GM12891 (cell line): Measurements from ENCODE around the gene SCFD2.

Experiments used
- DNase-seq: peaks from one replicate; pipeline ENCODE4 v3.0.0; 2011; ENCODE audit warnings: low spot score; ENCODE audit not compliant: insufficient read length
- FAIRE-seq: peaks from 2 replicates; lab custom pipeline; 2011; peaks lifted over from hg19 to GRCh38; lab: Jason Lieb, UNC
- PAX5 ChIP-seq: IDR thresholded peaks from 2 replicates; pipeline ENCODE4 v1.6.1; 2011; ENCODE audit warnings: low read length, moderate library complexity, mild to moderate bottlenecking; ENCODE audit not compliant: insufficient read depth, severe bottlenecking
- POLR2A ChIP-seq: IDR thresholded peaks from 2 replicates; pipeline ENCODE4 v1.6.1; 2011; ENCODE audit warnings: low read depth, low read length, control low read depth
- POLR2AphosphoS5 ChIP-seq: IDR thresholded peaks from 2 replicates; pipeline ENCODE4 v1.6.1; 2011; ENCODE audit warnings: low read depth, low read length, control low read depth
- POU2F2 ChIP-seq: IDR thresholded peaks from 2 replicates; pipeline ENCODE4 v1.6.1; 2011; ENCODE audit warnings: low read depth, mild to moderate bottlenecking, control low read depth, low read length, moderate library complexity
- SPI1 ChIP-seq: IDR thresholded peaks from 2 replicates; pipeline ENCODE4 v1.6.1; 2011; ENCODE audit warnings: low read depth, low read length, control low read depth
- TAF1 ChIP-seq: IDR thresholded peaks from 2 replicates; pipeline ENCODE4 v1.6.1; 2011; ENCODE audit warnings: low read depth, low read length, control low read depth

SCFD2 gene

DNA sequence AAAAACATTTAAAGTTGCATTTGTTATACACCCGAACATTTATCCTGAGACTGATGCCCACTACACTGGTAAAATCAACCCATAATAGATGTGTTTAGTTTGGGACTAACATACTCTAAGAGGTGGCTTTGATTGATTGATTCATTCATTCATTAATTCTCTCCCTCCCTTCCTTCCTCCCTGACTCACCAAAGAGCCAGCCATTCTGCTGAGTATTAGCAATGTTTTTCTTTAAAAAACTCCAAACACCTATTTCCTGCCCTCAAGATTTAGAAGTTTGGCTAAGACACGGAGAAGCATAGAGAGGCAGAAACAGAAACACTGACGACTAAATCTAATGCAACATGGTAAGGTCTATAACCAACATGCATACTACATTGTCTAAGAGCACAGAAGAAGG is 414.8 kb downstream of the SCFD2 start:
- TF ChIP-seq SPI1 (no peak), PAX5 (no peak), POLR2AphosphoS5 (no peak), TAF1 (no peak), POU2F2 (no peak)
- no peak for DNase-seq
- FAIRE-seq = no peak

DNA sequence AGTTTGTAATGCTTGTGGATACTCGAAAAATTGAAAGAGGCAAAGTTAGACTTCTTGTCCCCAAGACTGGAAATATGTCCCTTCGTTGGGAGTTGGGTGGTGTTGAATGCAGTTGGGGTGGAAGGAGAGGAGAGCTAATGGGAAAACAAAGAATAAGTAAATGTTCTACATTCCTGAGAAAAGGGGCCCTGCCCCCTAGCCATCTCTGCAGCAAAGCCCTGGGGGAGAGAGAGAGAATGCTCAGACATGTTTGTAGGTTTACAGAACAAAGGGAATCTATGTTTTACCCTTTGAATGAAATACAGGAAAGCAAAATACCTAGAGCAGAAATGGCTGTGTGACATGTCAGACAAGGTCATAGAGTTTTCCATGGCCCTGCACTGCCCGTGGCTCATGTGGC is 415.6 kb downstream of the SCFD2 start:
- TF ChIP-seq SPI1 (no peak), TAF1 (no peak), PAX5 (no peak), POU2F2 (no peak), POLR2A (no peak), POLR2AphosphoS5 (no peak)

DNA sequence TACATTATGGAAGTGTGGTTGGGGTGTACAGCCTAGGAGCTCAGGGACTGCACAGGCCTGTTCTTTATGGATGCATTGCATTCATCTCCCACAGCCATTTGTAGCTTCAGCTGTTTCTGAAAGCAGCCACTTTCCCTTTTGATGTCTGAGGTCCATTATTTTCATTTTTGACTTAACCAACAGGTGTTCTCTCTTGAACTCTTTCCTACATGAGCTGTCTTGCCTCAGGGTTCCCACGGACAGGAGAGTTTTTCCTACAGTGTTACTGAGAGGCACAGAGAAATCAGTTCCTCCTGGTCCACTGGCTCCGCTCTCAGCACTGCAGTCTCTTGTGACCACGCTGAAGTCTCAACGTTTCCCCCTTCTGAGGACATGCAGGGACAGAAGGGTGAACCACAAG is 416.5 kb downstream of the SCFD2 start:
- no peak for DNase-seq
- no peak for FAIRE-seq
- TF ChIP-seq POLR2AphosphoS5 (no peak), POLR2A (no peak), POU2F2 (no peak), TAF1 (no peak), PAX5 (no peak), SPI1 (no peak)

More for the DNA sequence above, 415.6 kb downstream of the SCFD2 start:
- DNase-seq = no peak
- no peak for FAIRE-seq

DNA sequence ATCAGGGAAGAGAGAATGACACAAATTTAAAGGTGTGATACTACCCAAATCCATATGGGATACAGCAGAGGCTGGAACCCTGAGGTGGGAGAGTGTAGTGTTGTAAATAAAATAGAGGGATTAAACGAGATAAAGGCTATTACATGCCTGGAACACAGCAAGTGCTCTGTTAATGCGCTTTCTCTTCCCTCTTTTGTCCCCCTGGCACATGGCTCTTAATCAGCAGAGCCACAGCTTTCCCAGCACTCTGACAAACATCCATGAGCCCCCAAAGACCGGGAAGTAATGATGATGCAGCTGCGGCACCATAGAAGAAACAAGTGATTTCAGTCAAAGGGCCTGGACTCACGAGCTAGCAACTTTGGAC is 417.8 kb downstream of the SCFD2 start:
- DNase-seq = no peak
- TF ChIP-seq TAF1 = no peak
- no peak for TF ChIP-seq SPI1
- TF ChIP-seq POLR2AphosphoS5 = no peak
- no peak for TF ChIP-seq POU2F2
- TF ChIP-seq POLR2A = no peak
- TF ChIP-seq PAX5 = no peak
- FAIRE-seq = no peak

DNA sequence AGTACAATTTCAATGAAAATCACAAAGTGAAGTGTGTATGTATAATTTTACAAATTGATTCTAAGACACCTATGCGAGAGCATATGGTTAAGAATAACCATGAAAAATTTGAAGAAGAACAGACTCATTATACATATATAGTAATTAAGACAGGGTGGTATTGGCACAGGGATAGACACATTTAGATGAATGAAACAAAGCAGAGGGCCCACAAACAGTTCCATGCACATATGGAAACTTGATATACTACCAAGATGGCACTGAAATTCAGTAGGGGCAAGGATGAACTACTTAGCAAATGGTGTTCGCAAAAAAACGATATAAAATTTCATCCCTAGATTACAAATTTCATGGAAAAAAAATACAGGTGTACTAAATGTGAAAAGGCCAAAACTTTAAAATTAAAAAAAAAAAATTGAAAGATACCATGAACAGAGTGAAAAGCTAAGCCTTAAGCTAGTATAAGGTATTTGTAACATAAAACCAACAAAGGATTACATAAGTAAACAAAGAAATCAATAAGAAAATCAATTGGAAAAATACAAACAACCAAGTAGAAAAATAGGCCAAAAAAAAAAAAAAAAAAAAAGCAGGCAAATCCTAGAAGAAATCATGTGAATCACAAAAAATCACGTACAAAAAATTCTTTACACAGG is 418.3 kb downstream of the SCFD2 start:
- TF ChIP-seq PAX5 (no peak), SPI1 (no peak), POLR2AphosphoS5 (no peak), POU2F2 (no peak), TAF1 (no peak), POLR2A (no peak)
- DNase-seq = no peak
- FAIRE-seq = no peak

DNA sequence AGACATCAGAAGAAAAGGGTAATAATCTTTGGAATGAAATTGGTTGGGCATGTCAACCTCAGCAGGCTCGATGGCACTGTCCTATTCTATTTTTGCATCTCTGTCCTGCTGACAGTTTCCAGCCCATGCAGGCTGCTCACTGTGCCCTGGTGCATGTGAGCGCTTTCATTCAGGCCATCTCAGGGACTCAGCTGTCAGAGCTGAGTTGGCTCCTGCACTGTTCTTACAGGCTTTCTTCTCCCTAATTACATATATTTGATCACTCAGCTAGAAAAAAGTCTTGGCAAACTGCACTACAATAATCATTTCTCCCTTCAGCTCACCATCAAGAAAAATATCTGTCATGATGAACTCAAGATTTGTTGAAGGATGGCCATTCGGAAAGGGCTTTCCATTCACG is 419.0 kb downstream of the SCFD2 start:
- FAIRE-seq (no peak), DNase-seq (no peak)
- no peak for TF ChIP-seq SPI1
- TF ChIP-seq PAX5 = no peak
- TF ChIP-seq POLR2A = no peak
- TF ChIP-seq POU2F2 = no peak

DNA sequence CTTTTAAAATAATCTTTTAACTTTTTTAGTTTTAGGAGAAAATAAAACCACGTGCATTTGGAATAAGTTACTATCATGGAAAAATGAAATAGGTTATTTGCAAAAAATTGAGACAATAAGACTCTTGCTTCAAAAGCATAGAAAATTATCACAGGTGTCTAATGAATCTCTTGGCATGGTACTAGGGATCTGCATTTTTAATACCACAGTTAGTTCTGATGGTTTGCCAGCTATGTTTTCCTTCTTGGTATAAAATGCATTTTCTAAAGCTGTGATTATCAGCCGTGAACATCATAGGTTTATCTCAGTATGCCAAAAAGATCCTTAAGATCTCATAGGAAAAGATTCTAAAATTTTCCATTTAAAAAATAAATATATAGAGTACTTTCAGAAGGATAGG is 419.9 kb downstream of the SCFD2 start:
- no peak for FAIRE-seq
- DNase-seq = no peak
- no peak for TF ChIP-seq POLR2AphosphoS5

DNA sequence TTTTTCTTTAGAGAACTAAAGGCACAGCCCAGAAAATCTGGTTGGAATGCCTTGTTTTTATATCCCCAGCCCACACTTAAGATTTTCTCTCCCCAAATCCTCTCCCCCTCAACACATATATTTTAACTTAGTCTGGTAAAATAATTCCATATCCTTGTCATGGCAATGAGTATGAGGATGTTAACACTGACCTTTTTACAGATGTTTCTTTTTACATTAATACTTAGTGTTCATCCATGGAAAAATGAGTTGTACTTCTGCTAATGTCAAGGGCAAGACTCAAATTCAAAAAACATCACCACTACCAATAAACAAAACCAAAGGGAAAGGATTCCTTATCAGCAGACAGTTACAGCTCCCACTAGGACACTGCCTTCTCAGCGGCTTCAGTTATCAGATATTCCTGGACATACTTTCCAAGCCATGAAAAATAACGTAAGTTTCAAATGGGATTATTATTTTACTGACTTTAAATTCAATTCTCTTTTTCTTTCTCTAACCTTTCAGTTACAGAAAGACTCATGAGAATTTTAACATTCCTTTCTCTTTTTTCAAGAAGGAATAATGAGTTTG is 420.4 kb downstream of the SCFD2 start:
- FAIRE-seq (no peak), DNase-seq (no peak)
- TF ChIP-seq POLR2AphosphoS5 (no peak), TAF1 (no peak), SPI1 (no peak), POU2F2 (no peak), PAX5 (no peak), POLR2A (no peak)

DNA sequence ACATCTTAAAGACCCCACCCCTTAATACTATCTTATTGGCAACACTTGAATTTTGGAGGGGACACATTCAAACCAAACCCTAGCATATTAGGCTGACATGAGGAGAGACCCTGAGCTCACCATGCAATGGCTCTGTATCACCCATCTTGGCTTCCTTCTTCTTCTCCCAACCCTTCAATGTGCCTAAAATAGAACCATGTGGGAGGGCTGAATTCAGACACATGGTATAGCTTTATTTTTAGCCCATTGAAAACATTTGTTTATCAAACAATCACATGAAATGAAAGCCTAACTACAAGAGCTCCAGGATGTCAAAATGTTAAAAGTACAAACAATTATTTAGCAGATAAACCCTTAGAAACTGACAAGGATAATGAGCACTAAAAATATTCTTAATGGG is 422.2 kb downstream of the SCFD2 start:
- DNase-seq = no peak
- no peak for FAIRE-seq
- TF ChIP-seq TAF1 = no peak
- TF ChIP-seq PAX5 = no peak

DNA sequence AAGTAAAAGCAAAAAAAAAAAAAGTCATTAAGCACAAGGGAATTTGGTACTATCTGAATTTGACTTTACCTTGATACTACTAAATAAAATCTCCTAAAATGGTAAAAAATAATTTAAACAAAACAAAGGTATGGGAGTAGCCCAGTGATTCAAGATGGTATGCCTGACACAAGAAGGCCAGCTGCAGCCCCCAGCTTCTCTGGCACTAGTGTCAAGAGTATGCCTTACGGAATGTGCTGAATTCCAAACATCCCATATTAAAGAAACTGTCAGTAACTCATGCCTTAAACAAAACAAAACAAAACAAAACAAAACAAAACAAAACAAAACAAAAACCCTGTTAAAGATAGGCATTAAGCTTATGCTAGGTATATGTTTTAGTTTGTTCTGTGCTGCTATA is 422.9 kb downstream of the SCFD2 start:
- no peak for DNase-seq
- no peak for TF ChIP-seq POU2F2
- no peak for TF ChIP-seq POLR2A
- no peak for TF ChIP-seq PAX5
- TF ChIP-seq TAF1 = no peak
- TF ChIP-seq SPI1 = no peak
- TF ChIP-seq POLR2AphosphoS5 = no peak
- FAIRE-seq = no peak

DNA sequence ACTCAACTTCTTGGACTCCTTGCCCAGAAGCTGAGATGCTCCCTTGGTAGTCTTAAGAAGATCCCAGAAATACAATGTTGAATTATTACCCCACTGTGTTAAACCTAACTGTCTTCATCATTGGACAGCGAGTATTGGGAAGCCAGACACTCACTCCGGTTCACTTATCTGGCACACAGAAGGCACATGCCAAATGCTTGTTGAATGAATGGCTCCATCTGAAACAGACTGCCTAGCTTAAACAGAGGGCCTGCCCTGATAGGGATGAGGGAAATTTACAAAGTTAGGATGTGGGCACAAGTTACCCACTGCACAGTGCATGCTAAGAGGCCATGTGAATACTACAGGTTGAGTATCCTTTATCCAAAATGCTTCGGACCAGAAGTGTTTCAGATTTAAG is 424.4 kb downstream of the SCFD2 start:
- FAIRE-seq (peak; percentile 13), DNase-seq (no peak)
- TF ChIP-seq POLR2AphosphoS5 (no peak), TAF1 (no peak), PAX5 (no peak), SPI1 (no peak), POU2F2 (no peak), POLR2A (no peak)
